ENCODE results near the gene MOV10L1. TPM values are rescaled to one million over a fixed set of nuclear protein-coding genes. Genes with fewer than 3 reads are reported as not detected.

Gene MOV10L1
- total and polyA plus RNA-seq, 12 donors, result 0.16 to 0.42 (median 0.26) TPM; not detected in 8

GRCh38 chr22:50199829-50200460, 110.1 kb downstream of the MOV10L1 start:
- TF ChIP-seq CTCF (IDR thresholded peaks at IDR 0.05), result no peak
- peak; percentile 2 to 25 (median 6) for ATAC-seq

GRCh38 chr22:50200461-50201190, 110.8 kb downstream of the MOV10L1 start, which contains the start of gene SELENOO:
Gene SELENOO (plus strand): TSS chr22:50201011. CDS start chr22:50201037, 26 bp downstream.
- intact Hi-C loops (cut with DNase I), result loop anchor here in 2 of 10 donors (10.0 kb wide), 1 partner anchor 266 kb away; no protein-coding TSS in a partner anchor
- H3K27me3 ChIP-seq, result no peaks in the 10 kb centered on the region
- H3K27ac ChIP-seq, result peak within 1 kb of the TSS; percentile 68 to 91 (median 86)
- H3K36me3 ChIP-seq, result peaks cover 0 to 57% (median 9%) of the 10 kb centered on the region in 9 donors
- 1% methylated on average over 66 to 104 of the region's 105 CpGs for WGBS, 2 donors
- DNase-seq, result peak; percentile 94 to 95
- peak; percentile 81 to 96 (median 93) for ATAC-seq
- peak in 1 of 9 donors; percentile 3 for TF ChIP-seq CTCF (IDR thresholded peaks at IDR 0.05)
- no peaks in the 10 kb centered on the region for H3K9me3 ChIP-seq
- H3K4me1 ChIP-seq, result peaks cover 4 to 41% (median 28%) of the 10 kb centered on the region in 9 donors
- peak within 1 kb of the TSS; percentile 63 to 98 (median 76) for H3K4me3 ChIP-seq

More at GRCh38 chr22:50199829-50200460, 110.1 kb downstream of the MOV10L1 start:
- Histone ChIP-seq H3K36me3 (peaks cover 0 to 58% (median 9%) of the 10 kb centered on the region in 9 donors), H3K27ac (peak overlapping the region in 8 of 10 donors; percentile 68 to 91 (median 86)), H3K4me1 (peaks cover 4 to 39% (median 23%) of the 10 kb centered on the region in 9 donors), H3K4me3 (peak overlapping the region; percentile 33 to 98 (median 75)), H3K27me3 (no peaks in the 10 kb centered on the region), H3K9me3 (no peaks in the 10 kb centered on the region)
- DNase-seq, result no peak
- intact Hi-C loops (cut with DNase I), result loop anchor here in 3 of 10 donors (10.0 kb wide), 2 partner anchors 265 to 275 kb away; no protein-coding TSS in a partner anchor
- 11 to 15% methylated on average over 27 to 34 of the region's 34 CpGs for WGBS, 2 donors

- WGBS, 2 donors, result 2% methylated on average over 99 to 115 of the region's 115 CpGs
- TF ChIP-seq CTCF (IDR thresholded peaks at IDR 0.05), result no peak
- Histone ChIP-seq H3K27me3 (no peaks in the 10 kb centered on the region), H3K4me3 (peak overlapping the region; percentile 63 to 98 (median 76)), H3K9me3 (no peaks in the 10 kb centered on the region), H3K36me3 (peaks cover 0 to 57% (median 9%) of the 10 kb centered on the region in 9 donors), H3K27ac (peak overlapping the region; percentile 68 to 91 (median 86)), H3K4me1 (peaks cover 10 to 45% (median 36%) of the 10 kb centered on the region in 9 donors)
- intact Hi-C loops (cut with DNase I), result loop anchor here in 2 of 10 donors (10.0 kb wide), 1 partner anchor 267 kb away; no protein-coding TSS in a partner anchor
- ATAC-seq (peak in 3 of 8 donors; percentile 10 to 30 (median 21)), DNase-seq (no peak)
Measured at GRCh38 chr22:50201191-50202129, 111.7 kb downstream of the MOV10L1 start.

Data from heart right ventricle (tissue), 16 donors.